GM21381 (cell line): ENCODE data around the gene TSPY9.
"Not testable (repeated sequence)": the region's sequence is repeated elsewhere in the genome, so short reads cannot be mapped to it uniquely, and the experiment has no call there.

ENCODE experiments used
- ATAC-seq: cut with Tn5 transposase; IDR thresholded peaks from one replicate; pipeline ENCODE4 v1.9.1; 2021; ENCODE audit warnings: mild to moderate bottlenecking, moderate library complexity; ENCODE audit not compliant: unreplicated experiment

TSPY9 gene

GRCh38 chrY:9486967-9487366 lies at the start of gene TSPY9:
TSS of gene TSPY9 (plus strand) at chrY:9487267. CDS start at chrY:9487313, 46 bp downstream.
- ATAC-seq = not testable (repeated sequence)

GRCh38 chrY:9466655-9467054 lies 20.4 kb upstream of the TSPY9 start, which contains the start of gene TSPY1:
TSS of gene TSPY1 (plus strand) at chrY:9466955. CDS start at chrY:9467001, 46 bp downstream.
- not testable (repeated sequence) for ATAC-seq

- ATAC-seq = not testable (repeated sequence)
Observed at GRCh38 chrY:9504396-9504795, 17.3 kb downstream of the TSPY9 start.

GRCh38 chrY:9516287-9516686 lies 29.2 kb downstream of the TSPY9 start:
- not testable (repeated sequence) for ATAC-seq

GRCh38 chrY:9527580-9527979 lies 40.5 kb downstream of the TSPY9 start, which contains the start of gene TSPY10:
TSS of gene TSPY10 (plus strand) at chrY:9527880. CDS start at chrY:9527926, 46 bp downstream.
- ATAC-seq = not testable (repeated sequence)
